Lung (tissue), 12 donors: Measurements from ENCODE around the gene CACNA1C. TPM values are rescaled to one million over a fixed set of nuclear protein-coding genes. Genes with fewer than 3 reads are reported as not detected.

ENCODE experiments used
- ATAC-seq: fragments of 200-7000 bp; cut with Tn5 transposase; one replicate; pipeline ENCODE4 v1.9.1; 2020; ENCODE audit warnings: moderate number of reproducible peaks; ENCODE audit not compliant: insufficient read depth, low FRiP score
- DNase-seq, 3 donors: peaks; one replicate each; pipeline ENCODE4 v3.0.0-alpha.2; 2013 to 2017
- H3K27ac ChIP-seq, 2 donors: one replicate each; pipeline ENCODE4 v1.5.1; 2013; ENCODE audit warnings: mild to moderate bottlenecking in 2 of 2, moderate library complexity in 2 of 2, control low read depth in 1 of 2, inconsistent platforms in 1 of 2, low read depth in 1 of 2, low read length in 1 of 2
- H3K27me3 ChIP-seq, 3 donors: one replicate each; pipeline ENCODE4 v1.5.1; 2013; ENCODE audit warnings: low read length in 2 of 3; ENCODE audit not compliant: control insufficient read depth in 3 of 3, insufficient read depth in 3 of 3
- H3K36me3 ChIP-seq, 4 donors: one replicate each; pipeline ENCODE4 v1.5.1; 2013; ENCODE audit warnings: low read length in 4 of 4, mild to moderate bottlenecking in 1 of 4, moderate library complexity in 1 of 4; ENCODE audit not compliant: control insufficient read depth in 4 of 4, insufficient read depth in 4 of 4
- H3K4me1 ChIP-seq, 5 donors: one replicate each; pipeline ENCODE4 v1.5.1; 2013; ENCODE audit warnings: low read length in 5 of 5, mild to moderate bottlenecking in 2 of 5, moderate library complexity in 1 of 5; ENCODE audit not compliant: control insufficient read depth in 5 of 5, insufficient read depth in 5 of 5
- H3K4me3 ChIP-seq: one replicate; pipeline ENCODE4 v1.5.1; 2013; ENCODE audit warnings: mild to moderate bottlenecking, control low read depth, moderate library complexity
- H3K9ac ChIP-seq, 2 donors: one replicate each; pipeline ENCODE4 v1.5.1; 2013; ENCODE audit warnings: low read length in 2 of 2, control low read depth in 1 of 2; ENCODE audit not compliant: insufficient read depth in 1 of 2
- H3K9me3 ChIP-seq, 4 donors: one replicate each; pipeline ENCODE4 v1.5.1; 2013; ENCODE audit warnings: low read length in 3 of 4, mild to moderate bottlenecking in 1 of 4, moderate library complexity in 1 of 4; ENCODE audit not compliant: control insufficient read depth in 4 of 4, insufficient read depth in 3 of 4
- CTCF ChIP-seq: IDR thresholded peaks from 2 replicates; pipeline ENCODE4 v1.5.1; 2012; ENCODE audit warnings: mild to moderate bottlenecking; ENCODE audit errors: control extremely low read depth, extremely low read depth
- WGBS, 2 donors: extraction: QIAGEN DNeasy Blood & Tissue Kit; methylation state at CpG; one replicate each; pipeline ENCODE4 v1.1.7; 2013; 5-methylcytosine and 5-hydroxymethylcytosine counted together
- polyA plus RNA-seq, 2 donors: library from polyadenylated mRNA; stranded (reverse); fragments of 200-250 nt; gene quantifications; one replicate each; pipeline ENCODE4 v1.2.1, GENCODE V29; 2013
- total RNA-seq, 2 donors: library from RNA; depleted of rRNA in 1 of 2; stranded (reverse); fragments of >200 nt in 1 of 2; gene quantifications; one replicate each; pipeline ENCODE4 v1.2.1, GENCODE V29; 2014 to 2021
- donor health status: control.
- donor health status: control.
- donor health status: Bipolar disorder and iron deficiency.
- donor health status: healthy.
- donor health status: DM: yes; HTN: yes; CAD: no.

CACNA1C gene
- total and polyA plus RNA-seq, 4 donors: 3.2 to 17.5 (median 7.5) TPM

- Histone ChIP-seq H3K4me1 (peaks cover 0 to 3% (median 0%) of the 10 kb centered on the region in 5 donors), H3K4me3 (no peak overlapping the region), H3K36me3 (peaks cover 0 to 3% (median 0%) of the 10 kb centered on the region in 4 donors), H3K27me3 (no peaks in the 10 kb centered on the region), H3K9ac (no peak overlapping the region), H3K27ac (no peak overlapping the region), H3K9me3 (no peaks in the 10 kb centered on the region)
- ATAC-seq (no peak), DNase-seq (no peak)
- WGBS, 2 donors: 92 to 96% methylated on average over 8 of the region's 8 CpGs
- no peak for TF ChIP-seq CTCF
Observed at GRCh38 chr12:2477009-2477766, 424.4 kb downstream of the CACNA1C start.

GRCh38 chr12:2479851-2480535 is 427.2 kb downstream of the CACNA1C start:
- TF ChIP-seq CTCF: no peak
- no peak overlapping the region for H3K9ac ChIP-seq
- H3K36me3 ChIP-seq: no peaks in the 10 kb centered on the region
- H3K9me3 ChIP-seq: no peaks in the 10 kb centered on the region
- peaks cover 0 to 3% (median 0%) of the 10 kb centered on the region in 5 donors for H3K4me1 ChIP-seq
- H3K4me3 ChIP-seq: no peak overlapping the region
- H3K27me3 ChIP-seq: no peaks in the 10 kb centered on the region
- H3K27ac ChIP-seq: no peak overlapping the region
- WGBS, 2 donors: 47 to 63% methylated on average over 13 of the region's 13 CpGs
- ATAC-seq: no peak
- no peak for DNase-seq

- Histone ChIP-seq H3K4me3 (no peak overlapping the region), H3K27me3 (no peaks in the 10 kb centered on the region), H3K27ac (no peak overlapping the region), H3K4me1 (peaks cover 0 to 3% (median 0%) of the 10 kb centered on the region in 5 donors), H3K36me3 (no peaks in the 10 kb centered on the region), H3K9ac (no peak overlapping the region), H3K9me3 (no peaks in the 10 kb centered on the region)
- 87 to 93% methylated on average over 8 of the region's 8 CpGs for WGBS, 2 donors
- DNase-seq: no peak
- no peak for TF ChIP-seq CTCF
- no peak for ATAC-seq
Observed at GRCh38 chr12:2481346-2481745, 428.6 kb downstream of the CACNA1C start.
